ENCODE measurements around the gene GOLGA6L10.
"Not testable (repeated sequence)": the region's sequence is repeated elsewhere in the genome, so short reads cannot be mapped to it uniquely, and the experiment has no call there.

Gene GOLGA6L10

DNA sequence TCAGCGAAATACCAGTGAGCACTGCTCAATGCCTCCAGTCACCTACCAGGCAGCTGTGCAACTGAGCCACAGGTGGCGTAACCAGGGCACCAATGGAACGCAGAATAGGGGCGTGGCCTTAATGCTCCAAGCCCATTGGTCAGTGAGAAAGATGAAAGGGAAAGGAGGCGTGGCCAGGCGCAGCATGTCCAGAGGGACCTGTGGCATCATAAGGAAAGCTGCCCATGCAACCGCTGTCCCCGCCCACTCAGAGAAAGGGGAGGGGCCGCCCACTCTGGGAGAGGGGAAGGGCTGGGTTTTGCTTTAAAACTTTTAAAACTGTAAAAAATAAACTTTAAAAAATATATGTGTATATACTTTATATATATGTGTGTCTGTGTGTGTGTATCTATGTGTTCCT, at the start of gene GOLGA6L10:
Gene GOLGA6L10 (minus strand): TSS at position 101 of the 400 bp plus-strand sequence. CDS start 100 bp downstream, at position 1.
- DNase-seq, result not testable (repeated sequence)

DNA sequence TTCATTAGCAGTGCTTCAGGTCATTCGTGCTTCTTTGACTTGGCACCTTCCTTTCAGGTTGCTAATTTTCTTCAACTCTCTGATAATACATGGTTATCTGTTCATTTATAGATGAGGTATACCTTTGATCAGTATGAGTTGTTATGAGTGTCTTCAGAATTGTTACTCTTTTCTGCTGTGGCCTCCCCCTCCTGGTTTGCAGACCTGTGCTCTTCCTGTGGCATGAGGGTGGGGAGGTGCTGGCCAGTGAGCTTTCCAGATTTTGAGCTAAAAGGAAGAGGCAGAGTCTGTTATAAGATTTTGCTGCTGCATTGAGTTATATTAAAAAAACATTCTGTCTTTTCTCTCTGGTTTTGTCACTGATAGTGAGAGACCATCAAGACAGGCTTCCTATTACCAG, 49.5 kb upstream of the GOLGA6L10 start:
- DNase-seq, result no peak

- no peak for DNase-seq
Measured at GRCh38 chr15:82397817-82398216, 48.5 kb upstream of the GOLGA6L10 start.

DNA sequence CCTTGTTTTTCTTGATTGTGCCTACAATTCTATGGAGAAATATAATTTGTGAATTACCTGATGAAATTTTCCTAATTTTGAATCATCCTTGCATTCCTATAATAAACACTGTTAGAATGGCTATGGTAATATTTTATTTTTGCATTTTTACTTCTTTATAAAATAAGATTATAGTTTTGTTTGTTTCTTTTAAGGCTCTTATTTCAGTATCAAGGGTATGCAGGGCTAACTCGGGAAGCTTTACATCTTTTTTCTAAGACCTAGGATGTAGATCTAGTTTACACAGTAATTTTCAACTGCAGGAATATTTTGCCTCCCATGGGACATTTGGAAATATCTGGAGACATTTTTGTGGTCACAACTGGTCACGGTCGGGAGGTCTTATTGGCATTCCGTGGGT, 46.5 kb upstream of the GOLGA6L10 start:
- not testable (repeated sequence) for DNase-seq

DNA sequence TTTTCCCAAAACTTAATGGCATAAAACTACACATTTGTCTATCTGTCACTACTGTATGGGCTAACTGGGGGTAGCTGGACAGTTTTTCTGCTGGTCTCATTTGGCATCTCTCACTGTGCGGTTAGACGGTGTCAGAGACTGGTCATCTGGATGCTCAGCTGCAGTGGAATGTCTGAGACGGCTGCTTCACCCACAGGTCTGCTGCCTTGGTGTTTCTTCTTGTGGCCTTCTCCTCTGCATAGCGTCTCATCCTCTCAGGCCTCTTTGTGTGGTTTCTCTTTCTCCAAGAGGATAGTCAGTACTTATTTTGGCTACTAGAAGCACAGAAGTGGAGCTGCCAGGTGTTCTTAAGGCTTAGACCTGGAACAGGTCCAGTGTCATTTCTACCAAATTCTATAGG, 44.4 kb upstream of the GOLGA6L10 start:
- DNase-seq, result no peak

- DNase-seq, result not testable (repeated sequence)
Measured at GRCh38 chr15:82392077-82392476, 42.8 kb upstream of the GOLGA6L10 start.

DNA sequence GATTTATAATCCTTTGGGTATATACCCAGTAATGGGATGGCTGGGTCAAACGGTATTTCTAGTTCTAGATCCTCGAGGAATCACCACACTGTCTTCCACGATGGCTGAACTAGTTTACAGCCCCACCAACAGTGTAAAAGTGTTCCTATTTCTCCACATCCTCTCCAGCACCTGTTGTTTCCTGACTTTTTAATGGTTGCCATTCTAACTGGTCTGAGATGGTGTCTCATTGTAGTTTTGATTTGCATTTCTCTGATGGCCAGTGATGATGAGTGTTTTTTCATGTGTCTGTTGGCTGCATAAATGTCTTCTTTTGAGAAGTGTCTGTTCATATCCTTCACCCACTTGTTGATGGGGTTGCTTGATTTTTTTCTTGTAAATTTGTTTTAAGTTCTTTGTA, 40.9 kb upstream of the GOLGA6L10 start:
- DNase-seq, result not testable (repeated sequence)

DNA sequence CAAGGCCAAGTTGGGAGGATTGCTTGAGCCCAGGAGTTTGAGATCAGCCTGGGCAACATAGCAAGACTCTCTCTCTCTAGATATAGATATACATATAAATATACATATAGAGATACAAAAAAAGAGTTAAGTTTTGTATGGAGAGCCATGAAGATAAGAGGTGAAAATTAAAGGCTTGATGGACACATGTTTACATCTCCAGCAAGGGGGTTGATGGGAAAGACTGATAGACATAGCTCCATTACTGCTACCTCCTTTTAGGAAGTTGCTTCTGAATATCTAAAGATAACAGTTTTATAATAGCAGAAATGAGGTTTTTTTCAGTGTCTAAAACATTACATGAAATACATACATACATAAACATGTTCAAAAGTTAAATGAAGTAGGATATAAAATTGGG, 37.9 kb upstream of the GOLGA6L10 start:
- DNase-seq, result not testable (repeated sequence)

- not testable (repeated sequence) for DNase-seq
Measured at GRCh38 chr15:82381330-82381955, 32.2 kb upstream of the GOLGA6L10 start.

- DNase-seq, result not testable (repeated sequence)
Measured at GRCh38 chr15:82379552-82379951, 30.3 kb upstream of the GOLGA6L10 start.

DNA sequence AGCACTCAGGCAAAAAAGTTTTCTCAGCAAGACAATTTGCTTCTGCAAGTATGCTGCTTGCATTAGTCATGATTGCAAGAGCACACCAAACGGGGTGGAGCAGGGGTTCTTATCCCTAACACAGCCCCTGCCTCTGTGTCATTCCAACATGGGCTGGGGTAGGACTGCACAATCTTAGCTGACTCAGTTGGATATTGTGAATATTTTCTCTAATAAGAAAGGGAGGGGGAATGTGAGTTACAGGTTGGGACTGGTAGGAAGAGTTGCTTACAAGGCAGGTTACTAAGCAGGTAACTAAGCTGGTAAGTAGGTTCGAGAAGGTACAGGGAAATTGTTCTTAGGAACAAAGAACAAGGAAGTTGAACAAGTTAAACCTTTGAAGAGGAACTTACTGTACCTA, 24.4 kb upstream of the GOLGA6L10 start:
- DNase-seq, result not testable (repeated sequence)

DNA sequence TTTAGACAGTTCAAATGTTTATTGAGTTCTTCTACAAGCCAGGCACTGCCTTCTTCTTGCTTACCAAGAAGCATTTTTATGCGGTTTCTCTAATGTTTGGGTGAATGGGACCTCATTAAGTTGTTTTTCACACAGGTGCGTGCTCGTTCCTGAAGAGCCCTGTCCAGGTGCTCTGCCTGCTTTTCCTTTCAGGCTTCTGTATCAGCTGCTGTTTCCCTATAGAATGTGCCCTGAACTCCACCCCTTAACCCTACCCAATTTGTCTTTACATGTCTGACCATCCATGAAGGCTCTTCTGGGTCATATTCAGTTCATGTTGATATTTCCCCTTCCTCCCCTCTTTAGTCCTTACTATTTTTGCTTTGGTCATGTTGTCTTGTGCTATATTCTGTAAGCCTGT, 22.4 kb upstream of the GOLGA6L10 start:
- DNase-seq, result no peak

- not testable (repeated sequence) for DNase-seq
Measured at GRCh38 chr15:82367790-82368189, 18.5 kb upstream of the GOLGA6L10 start.

DNA sequence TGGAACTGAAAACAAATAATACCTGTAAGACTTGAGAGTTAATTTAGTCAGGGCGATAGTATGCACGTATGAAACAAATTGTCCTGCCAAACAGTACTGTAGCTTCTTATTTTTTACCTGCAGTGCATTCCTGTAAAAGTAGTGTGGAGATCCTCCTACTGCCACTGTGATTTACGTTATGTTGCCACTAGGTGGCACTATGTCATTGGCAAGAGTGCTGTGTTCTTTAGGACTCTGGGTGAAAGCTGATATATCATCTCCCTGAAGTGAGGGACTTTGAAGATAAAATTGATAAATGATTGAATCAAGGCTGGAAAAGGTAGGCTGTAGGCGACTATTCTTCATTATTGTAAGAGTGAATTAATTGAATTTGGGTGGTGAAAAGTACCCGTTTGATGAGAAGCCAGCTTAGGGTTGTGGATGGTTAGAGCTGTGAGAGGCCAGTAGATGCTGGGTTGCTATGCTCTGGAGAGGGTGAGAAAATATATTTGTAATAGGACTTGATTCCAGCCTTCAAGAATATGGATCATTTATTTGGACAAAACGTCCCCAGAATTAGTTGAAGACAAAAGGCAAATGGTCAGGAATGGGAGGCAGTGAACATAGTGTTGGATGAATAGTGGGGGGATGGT, 16.5 kb upstream of the GOLGA6L10 start:
- not testable (repeated sequence) for DNase-seq

DNA sequence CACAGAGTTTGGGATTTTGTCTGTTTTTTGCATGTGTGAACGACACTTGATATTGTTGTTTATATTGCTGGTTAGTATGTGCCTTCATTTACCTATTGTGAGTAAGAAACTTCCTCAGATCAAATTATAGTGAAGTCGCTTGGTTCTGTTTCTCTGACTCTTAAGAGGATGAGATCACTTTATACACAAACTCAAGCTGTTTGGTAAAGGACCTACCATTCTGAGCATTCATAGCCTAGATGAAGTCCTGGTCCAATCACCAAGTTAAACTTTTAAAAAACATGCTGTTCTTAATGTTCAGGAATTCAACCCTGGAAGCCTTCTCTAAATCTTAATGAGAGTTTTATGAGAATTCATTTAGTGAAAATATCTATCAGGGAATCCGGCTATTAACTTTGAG, 15.3 kb upstream of the GOLGA6L10 start:
- not testable (repeated sequence) for DNase-seq

- not testable (repeated sequence) for DNase-seq
Measured at GRCh38 chr15:82362790-82363189, 13.5 kb upstream of the GOLGA6L10 start.

DNA sequence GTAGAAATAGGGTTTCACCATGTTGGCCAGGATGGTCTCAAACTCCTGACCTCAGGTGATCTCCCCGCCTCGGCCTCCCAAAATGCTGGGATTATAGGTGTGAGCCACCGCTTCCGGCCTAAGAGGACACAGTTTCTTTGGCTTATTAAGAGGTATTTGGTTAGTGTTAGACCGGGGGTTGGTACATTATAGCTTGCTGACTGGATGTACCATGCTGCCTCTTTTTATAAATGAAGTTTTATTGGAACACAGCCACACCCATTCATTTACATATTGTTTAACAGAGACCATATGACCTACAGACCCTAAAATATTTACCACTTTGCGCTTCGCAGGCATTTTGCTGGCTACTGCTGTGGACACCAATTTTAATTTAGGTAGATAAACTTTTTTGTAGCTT, 11.3 kb upstream of the GOLGA6L10 start:
- not testable (repeated sequence) for DNase-seq

DNA sequence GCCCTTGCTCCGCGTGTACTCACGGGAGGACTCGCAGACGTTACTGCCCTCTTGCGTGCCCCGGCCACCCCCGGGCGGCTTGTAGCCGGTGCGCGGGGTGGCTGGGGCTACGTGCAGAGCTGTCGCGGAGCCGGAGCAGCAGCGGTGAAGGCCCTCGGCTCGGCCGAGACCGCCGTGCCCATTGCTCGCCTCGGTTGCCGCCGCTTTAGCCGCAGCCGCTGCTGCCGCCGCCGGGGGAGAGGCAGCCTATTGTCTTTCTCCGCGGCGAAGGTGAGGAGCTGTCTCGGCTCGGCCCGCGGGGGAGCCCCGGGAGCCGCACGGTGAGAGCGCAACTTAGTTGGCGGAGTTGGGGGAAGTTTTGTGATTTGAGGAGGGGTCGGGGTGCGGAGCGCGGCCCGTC, 5.8 kb upstream of the GOLGA6L10 start:
- not testable (repeated sequence) for DNase-seq

DNA sequence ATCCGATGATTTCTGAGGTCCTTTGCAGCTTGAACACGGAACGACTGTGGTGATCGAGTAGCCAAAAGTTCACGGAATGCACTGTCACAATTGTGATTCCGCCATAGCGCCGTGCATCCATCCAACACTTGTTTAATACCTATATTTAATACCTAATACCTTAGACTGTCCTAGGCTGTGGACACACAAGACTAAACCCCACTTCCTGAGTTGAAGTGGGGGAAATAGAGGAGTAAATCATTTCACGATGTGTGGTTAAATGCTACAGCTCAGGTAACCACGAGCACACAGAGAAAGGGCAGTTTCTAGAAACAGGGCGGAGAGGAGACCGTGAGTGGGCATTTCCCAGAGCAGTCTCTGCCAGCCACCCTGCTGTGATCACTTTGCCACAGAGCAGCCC, 5.3 kb upstream of the GOLGA6L10 start:
- not testable (repeated sequence) for DNase-seq

GRCh38 chr15:82347645-82348044, 1.6 kb downstream of the GOLGA6L10 start:
- not testable (repeated sequence) for DNase-seq

DNA sequence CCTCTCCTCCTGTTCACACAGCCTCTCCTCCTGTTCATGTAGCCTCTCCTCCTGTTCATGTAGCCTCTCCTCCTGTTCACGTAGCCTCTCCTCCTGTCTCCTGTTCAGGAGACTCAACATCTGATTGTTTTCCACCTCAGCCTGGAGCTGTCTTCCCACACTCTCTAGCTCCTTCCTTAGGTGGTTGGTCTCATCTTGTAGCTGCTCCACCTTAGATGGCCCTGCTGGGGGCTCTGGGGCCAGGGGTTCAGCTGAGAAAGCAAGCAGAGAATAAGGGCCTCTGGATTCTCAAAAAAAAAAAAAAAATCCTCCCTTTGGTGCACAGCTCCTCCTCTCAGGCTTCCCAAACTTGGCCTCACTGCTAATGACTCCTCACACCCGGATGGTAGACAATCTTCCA, 4.1 kb downstream of the GOLGA6L10 start:
- not testable (repeated sequence) for DNase-seq

DNA sequence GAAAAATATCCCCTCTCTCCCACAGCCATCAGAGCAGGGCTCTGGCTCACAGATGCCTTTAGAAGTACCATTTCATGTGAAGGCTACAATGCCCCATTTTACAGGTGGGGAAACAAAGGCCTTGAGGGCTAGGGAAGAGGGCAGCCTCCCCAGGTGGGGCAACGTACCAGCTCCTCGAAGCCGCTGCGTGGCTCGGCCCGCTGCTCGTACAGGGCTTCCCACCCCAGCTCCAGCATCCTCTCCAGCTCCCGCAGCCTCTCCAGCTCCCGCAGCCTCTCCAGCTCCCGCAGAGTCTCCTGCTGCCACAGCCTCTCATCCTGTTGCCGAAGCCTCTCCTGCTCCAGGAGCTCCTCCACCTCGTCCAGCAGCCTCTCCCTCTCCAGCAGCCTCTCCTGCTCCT, 4.9 kb downstream of the GOLGA6L10 start:
- not testable (repeated sequence) for DNase-seq

DNA sequence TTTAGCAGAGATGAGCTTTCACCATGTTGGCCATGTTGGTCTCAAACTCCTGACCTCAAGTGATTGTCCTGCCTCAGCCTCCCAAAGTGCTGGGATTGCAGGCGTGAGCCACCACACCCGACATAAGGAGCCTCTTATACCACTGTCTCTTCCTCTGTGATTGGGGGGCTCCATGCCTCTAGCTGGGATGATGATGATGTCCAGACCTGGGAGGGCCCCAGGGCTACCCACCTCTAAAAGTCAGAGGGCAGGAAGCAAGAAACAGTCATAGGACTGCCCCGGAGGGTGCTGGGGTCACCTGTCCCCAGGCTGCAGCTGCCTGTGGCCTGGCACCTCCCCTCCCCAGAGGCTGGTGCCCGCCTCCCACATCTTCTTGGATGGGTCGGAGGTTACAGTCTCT, 5.4 kb downstream of the GOLGA6L10 start:
- DNase-seq, result not testable (repeated sequence)

DNA sequence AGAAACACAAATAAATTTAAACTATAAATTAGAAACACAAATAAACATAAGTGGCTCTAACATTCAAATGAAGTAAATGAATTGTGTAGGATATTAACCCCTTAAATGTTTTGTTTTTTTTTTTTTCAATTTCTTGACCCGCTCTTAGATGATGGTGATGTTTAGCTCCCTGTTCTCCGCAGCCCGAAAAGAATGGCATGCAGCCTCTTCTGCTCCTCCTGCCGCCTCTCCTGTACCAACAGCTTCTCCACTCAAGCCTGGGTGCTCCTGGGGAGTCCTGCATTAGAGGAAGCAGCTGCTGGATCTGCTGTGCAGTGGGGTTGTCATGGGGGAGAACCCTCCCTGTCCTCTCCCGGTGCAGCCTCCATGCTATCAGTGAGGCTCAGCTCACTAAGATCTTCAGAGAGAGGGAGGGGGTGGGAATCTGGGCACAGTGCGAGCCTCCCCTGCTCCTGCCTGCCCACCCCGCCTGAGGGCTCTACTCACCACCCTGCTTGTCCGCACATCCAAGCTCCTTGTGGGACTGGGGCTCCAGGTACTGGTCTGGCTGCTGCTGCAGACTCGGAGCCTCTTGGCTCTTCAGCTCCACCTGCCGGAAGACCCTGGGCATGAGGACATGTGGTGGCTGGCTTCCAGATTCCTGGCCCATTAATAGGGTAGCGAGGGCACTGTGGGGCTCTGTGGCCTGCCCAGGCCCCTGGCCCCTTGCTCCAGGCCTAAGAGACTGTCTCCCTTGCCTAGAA, 6.5 kb downstream of the GOLGA6L10 start:
- not testable (repeated sequence) for DNase-seq
